Measurements from ENCODE around the gene RYR2.

The RYR2 gene

GRCh38 chr1:237031480-237031879 lies 10.5 kb upstream of the RYR2 start:
- TF ChIP-seq CTCF (IDR thresholded peaks at IDR 0.05; ENCODE audit: low read depth, low read length): no peak

GRCh38 chr1:237032029-237032428 lies 10.0 kb upstream of the RYR2 start:
- no peak for TF ChIP-seq CTCF (IDR thresholded peaks at IDR 0.05; ENCODE audit: low read depth, low read length)
- H3K4me3 ChIP-seq (ENCODE audit: low read depth, low read length): no peak overlapping the region

More at GRCh38 chr1:237031480-237031879, 10.5 kb upstream of the RYR2 start:
- H3K4me3 ChIP-seq (ENCODE audit: low read depth, low read length): no peak overlapping the region

GRCh38 chr1:237033061-237033460 lies 8.9 kb upstream of the RYR2 start:
- no peak for TF ChIP-seq CTCF (IDR thresholded peaks at IDR 0.05; ENCODE audit: low read depth, low read length)
- H3K4me3 ChIP-seq (ENCODE audit: low read depth, low read length): no peak overlapping the region

- TF ChIP-seq CTCF (IDR thresholded peaks at IDR 0.05; ENCODE audit: low read depth, low read length): no peak
These were observed 8.2 kb upstream of the RYR2 start for GRCh38 chr1:237033804-237034203.

GRCh38 chr1:237035759-237036158 lies 6.2 kb upstream of the RYR2 start:
- H3K4me3 ChIP-seq (ENCODE audit: low read depth, low read length): no peak overlapping the region
- TF ChIP-seq CTCF (IDR thresholded peaks at IDR 0.05; ENCODE audit: low read depth, low read length): no peak

More at GRCh38 chr1:237033804-237034203, 8.2 kb upstream of the RYR2 start:
- no peak overlapping the region for H3K4me3 ChIP-seq (ENCODE audit: low read depth, low read length)

- no peak overlapping the region for H3K4me3 ChIP-seq (ENCODE audit: low read depth, low read length)
- TF ChIP-seq CTCF (IDR thresholded peaks at IDR 0.05; ENCODE audit: low read depth, low read length): no peak
These were observed 3.8 kb upstream of the RYR2 start for GRCh38 chr1:237038211-237038610.

- TF ChIP-seq CTCF (IDR thresholded peaks at IDR 0.05; ENCODE audit: low read depth, low read length): no peak
- H3K4me3 ChIP-seq (ENCODE audit: low read depth, low read length): no peak overlapping the region
These were observed 1.2 kb upstream of the RYR2 start for GRCh38 chr1:237040823-237041222.
